Stimulated activated CD8-positive, alpha-beta memory T cell treated with anti-CD3 and anti-CD28 coated beads, Interleukin-2, amount 100 ng/mL, for 1 hour (primary cell): ENCODE results near the gene FARP1.

Experiments used
- DNase-seq, 2 donors: peaks; one replicate each; pipeline ENCODE4 v3.0.0-alpha.2; 2020; ENCODE audit warnings: low read depth in 2 of 2

Gene FARP1

DNA sequence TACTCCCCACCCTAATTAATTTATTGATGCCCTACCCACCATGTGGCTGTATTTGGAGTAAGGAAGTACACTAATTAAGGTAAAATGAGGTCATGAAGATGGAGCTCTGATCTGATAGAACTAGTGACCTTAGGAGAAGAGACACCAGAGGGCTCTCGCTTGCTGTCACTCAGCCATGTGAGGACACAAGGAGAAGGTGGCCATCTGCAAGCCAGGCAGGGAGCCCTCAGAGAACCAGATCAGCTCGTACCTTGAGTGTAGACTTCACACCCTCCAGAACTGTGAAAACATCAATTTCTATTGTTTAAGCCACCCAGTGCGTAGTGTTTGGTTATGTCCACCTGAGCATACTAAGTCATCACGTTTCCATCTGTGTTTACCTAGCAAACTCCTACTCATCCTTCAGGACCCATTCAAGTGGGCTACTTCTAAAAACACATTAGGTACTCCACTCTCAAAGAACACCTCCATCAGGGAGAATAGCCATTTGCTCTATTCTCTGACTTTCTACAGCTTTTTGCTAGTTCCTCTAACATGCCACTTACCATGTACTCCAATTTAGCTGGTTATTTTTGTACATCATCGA, 191.8 kb downstream of the FARP1 start:
- DNase-seq = no peak

GRCh38 chr13:98335721-98336120, 192.8 kb downstream of the FARP1 start:
- no peak for DNase-seq

- DNase-seq = no peak
Observed at GRCh38 chr13:98338310-98338709, 195.4 kb downstream of the FARP1 start.

- no peak for DNase-seq
Observed at GRCh38 chr13:98339684-98340425, 197.0 kb downstream of the FARP1 start.

- no peak for DNase-seq
Observed at GRCh38 chr13:98342953-98343352, 200.1 kb downstream of the FARP1 start.

GRCh38 chr13:98343461-98343860, 200.6 kb downstream of the FARP1 start:
- no peak for DNase-seq

DNA sequence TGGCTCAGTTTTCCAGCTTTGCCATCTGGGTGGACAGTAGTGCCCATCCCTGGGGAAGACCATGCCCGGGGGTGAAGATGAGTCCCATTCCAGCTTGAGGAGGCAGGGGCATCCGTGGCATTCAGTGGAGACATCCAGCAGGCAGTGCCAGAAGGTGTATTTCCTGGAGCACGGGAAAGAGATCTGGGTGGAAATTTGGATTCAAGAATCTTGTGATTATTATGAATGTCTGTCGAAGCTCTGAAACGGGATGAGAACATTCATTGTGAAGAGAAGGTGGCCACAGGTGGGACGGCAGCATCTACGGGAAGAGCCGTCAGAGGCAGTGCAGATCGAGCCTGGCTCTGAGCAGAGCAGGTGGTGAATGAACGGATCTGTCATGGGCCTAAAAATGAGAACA, 201.5 kb downstream of the FARP1 start:
- no peak for DNase-seq

GRCh38 chr13:98345107-98345935, 202.4 kb downstream of the FARP1 start:
- no peak for DNase-seq

- no peak for DNase-seq
Observed at GRCh38 chr13:98346904-98347636, 204.2 kb downstream of the FARP1 start.

DNA sequence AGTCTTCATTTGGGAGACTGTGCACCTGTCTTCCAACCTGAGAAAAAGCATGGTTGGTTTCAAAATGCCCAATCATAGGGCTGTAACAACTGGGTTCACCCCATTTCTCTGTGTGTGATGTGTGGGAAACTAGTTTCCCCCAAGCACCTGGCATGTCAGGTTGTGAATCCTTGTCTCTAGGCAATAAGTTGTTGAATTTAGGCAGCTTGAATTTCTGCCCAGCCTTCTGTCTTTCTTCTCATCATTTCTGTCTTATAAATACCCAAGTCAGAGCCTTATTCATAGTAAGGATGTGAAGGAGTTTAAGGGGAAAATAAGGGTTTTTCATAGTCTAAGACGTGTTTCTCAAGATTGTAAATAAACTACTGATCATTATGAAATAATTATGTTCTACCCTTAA, 204.9 kb downstream of the FARP1 start:
- no peak for DNase-seq

DNA sequence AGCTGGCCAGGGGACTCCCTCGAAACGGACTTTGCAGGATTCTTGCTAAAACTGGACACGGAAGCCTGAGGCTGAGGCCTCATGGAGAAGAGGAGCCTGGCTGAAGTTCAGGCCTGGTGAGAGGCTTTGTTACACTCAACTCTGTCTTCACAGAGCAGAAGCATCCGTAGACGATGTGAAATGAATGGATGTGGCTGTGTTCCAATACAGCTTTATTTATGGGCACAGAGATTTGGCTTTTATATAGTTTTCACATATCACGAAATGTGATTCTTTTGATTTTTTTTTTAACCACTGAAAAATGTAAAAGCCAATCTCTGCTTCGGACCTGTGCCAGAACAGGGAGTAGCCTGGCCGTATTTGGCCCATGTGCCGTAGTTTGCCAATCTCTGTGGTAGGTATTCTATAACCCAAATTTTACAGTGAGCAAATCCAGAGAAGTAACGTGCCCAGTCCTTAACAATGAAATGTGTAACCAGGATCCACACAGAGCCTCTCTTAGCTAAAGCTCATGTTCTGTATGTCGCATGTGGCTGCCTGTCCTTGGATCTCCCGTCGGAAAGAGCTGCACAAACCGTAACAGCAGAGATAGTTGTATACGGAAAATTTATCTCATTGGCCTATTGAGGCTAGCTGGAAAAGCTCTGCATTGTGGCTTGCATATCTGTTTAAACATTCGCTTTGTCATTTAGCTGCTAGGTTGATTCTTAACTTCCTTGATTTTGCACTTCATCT, 205.7 kb downstream of the FARP1 start:
- DNase-seq = no peak

GRCh38 chr13:98349731-98350305, 206.9 kb downstream of the FARP1 start:
- DNase-seq = no peak

GRCh38 chr13:98350746-98351330, 207.9 kb downstream of the FARP1 start:
- no peak for DNase-seq

- no peak for DNase-seq
Observed at GRCh38 chr13:98351636-98352035, 208.7 kb downstream of the FARP1 start.

GRCh38 chr13:98352226-98352625, 209.3 kb downstream of the FARP1 start:
- DNase-seq = no peak

DNA sequence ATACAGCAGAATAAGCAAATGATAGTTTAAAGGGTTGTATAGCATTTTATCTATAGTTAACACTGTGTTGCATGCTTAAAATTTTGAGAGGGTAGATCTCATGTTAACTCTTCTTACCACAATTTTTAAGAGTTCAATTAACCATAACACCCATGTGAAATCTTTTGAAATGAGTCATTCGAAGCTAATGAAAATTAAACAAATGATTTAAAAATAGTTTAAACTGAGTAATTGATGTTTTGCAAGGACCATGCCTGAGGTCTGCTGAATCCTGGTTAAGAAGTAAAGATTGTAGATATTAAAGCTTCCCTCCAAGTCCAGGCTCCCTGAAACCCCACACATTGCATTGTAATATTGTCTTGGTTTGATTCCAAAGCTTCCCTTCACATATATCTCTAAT, 210.9 kb downstream of the FARP1 start:
- DNase-seq = no peak

DNA sequence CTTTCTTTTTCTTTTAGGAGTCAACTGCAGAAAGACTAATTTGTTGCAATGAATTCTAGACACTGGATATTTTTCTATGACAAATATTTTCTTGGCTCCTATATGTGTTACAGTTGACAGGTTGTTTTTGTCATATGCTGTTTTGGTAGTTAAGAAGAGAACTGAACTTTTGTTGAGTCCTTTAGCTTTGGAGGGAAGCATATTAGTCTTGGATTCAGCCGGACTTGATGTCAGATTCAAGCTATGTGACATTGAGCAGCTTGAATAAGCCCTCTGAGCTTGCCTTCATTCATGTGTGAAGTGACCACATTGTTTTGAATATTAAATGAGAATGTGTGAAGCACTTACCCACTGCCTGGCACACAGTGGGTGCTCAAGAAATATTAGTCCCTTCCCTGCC, 216.0 kb downstream of the FARP1 start:
- no peak for DNase-seq

- no peak for DNase-seq
Observed at GRCh38 chr13:98360545-98360944, 217.7 kb downstream of the FARP1 start.

DNA sequence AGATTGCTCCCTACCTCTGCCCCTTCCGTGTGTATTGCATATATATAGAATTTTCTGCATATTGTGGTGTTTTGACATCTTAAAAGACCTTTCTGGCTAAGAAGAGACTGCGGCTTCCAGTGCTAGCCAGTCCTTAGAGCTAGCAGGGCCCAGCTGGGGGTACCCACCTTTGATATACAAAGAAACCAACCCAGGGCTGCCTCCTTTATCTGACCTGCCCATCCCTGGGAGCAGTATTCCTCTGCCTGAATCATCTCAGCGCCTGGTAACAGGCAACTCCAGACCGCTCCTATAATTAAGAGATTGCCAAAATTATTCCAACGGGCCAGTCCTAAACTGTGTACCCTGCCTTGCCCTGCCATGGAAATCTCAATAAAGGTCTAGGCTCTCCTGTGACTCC, 220.4 kb downstream of the FARP1 start:
- no peak for DNase-seq

DNA sequence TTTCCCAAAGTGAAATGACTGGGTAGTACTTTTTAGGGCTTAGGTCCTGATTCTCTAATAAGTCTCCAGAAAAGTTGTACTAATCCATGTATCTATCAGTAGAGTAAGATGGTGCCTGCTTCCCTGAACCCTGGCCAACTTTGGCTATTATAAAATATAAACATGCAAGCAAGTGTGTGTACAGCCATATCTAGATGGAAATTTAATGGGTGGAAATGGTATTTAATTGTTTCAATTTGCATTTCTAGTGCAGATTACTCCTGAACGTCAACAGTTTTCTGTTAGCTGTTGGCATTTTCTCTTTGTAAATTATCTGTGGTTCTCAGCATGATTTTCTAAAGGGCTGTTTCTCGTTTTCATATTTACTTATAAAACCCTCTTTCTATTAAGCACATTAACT, 221.3 kb downstream of the FARP1 start:
- no peak for DNase-seq

DNA sequence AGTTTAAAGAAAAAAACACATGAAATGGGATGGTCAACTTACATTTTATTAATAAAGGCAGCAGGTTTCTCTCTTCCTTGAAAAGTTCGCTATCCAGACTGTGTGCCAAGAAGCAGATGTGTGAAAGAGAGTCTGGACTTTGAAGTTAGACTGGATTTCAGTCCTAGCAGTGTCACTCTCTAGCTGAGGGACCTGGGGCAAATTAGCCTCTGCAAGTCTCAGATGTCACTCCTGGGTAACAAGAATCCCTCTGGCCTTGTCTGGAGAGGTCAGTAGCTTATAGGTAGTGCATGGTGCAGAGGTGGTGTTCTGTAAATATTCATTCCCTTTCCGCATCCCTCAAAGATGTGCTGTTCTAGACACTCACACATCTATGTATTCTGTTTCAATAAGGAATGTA, 221.8 kb downstream of the FARP1 start:
- DNase-seq = no peak
